Transverse colon (tissue), 4 donors: Measurements from ENCODE around the gene ATP9A.

Experiments used
- CTCF ChIP-seq, 5 experiments: fragments of 200-600 bp in 3 of 5; fragments of 450-650 bp in 2 of 5; sonication (generic) in 3 of 5; IDR thresholded peaks; 1 replicate in 2 of 5; 2 replicates in 3 of 5; pipeline ENCODE4 v1.5.1; 2016 to 2017; ENCODE audit warnings: antibody characterized with exemption in 5 of 5, inconsistent platforms in 3 of 5, mild to moderate bottlenecking in 2 of 5, moderate library complexity in 1 of 5
- EP300 ChIP-seq: sonication (generic); formaldehyde crosslinking; IDR thresholded peaks from one replicate; pipeline ENCODE4 v1.6.1; 2017; ENCODE audit warnings: antibody characterized with exemption, low read depth
- POLR2A ChIP-seq: fragments of 450-650 bp; IDR thresholded peaks from one replicate; pipeline ENCODE4 v1.6.1; 2016; ENCODE audit warnings: antibody characterized with exemption, mild to moderate bottlenecking, moderate library complexity
- POLR2AphosphoS5 ChIP-seq, 3 donors: sonication (generic); formaldehyde crosslinking; IDR thresholded peaks; one replicate each; pipeline ENCODE4 v1.6.1; 2016; ENCODE audit warnings: antibody characterized with exemption in 3 of 3

- TF ChIP-seq EP300, result no peak
- TF ChIP-seq CTCF (IDR thresholded peaks at IDR 0.05), result no peak
- no peak for TF ChIP-seq POLR2A
- TF ChIP-seq POLR2AphosphoS5 (IDR thresholded peaks at IDR 0.05), result no peak
Observed at GRCh38 chr20:51607170-51607569, 161.0 kb downstream of the ATP9A start.
